Adrenal gland (tissue), 12 donors: Measurements from ENCODE around the gene EXOSC9. TPM values are rescaled to one million over a fixed set of nuclear protein-coding genes. Genes with fewer than 3 reads are reported as not detected.

Experiments used
- DNase-seq, 7 donors: peaks; one replicate each; pipeline ENCODE4 v3.0.0-alpha.2; 2019 to 2020
- H3K27ac ChIP-seq, 5 donors: fragments of 200-600 bp; sonication (generic) in 4 of 5; 1 replicate in 3 of 5; 2 replicates in 2 of 5; pipeline versions ENCODE4 v1.5.1 to v1.8.0; 2016 to 2020; ENCODE audit warnings: mild to moderate bottlenecking in 1 of 5
- H3K27me3 ChIP-seq: fragments of 200-600 bp; 2 replicates; pipeline ENCODE4 v1.8.0; 2021
- H3K36me3 ChIP-seq, 2 donors: fragments of 200-600 bp; replicated peaks in 1 of 2; 1 replicate in 1 of 2; 2 replicates in 1 of 2; pipeline versions ENCODE4 v1.5.1 to v1.8.0; 2018 to 2022
- H3K4me1 ChIP-seq, 2 donors: fragments of 200-600 bp; replicated peaks in 1 of 2; 1 replicate in 1 of 2; 2 replicates in 1 of 2; pipeline versions ENCODE4 v1.5.1 to v1.8.0; 2018 to 2021
- H3K4me3 ChIP-seq, 4 donors: fragments of 200-600 bp; sonication (generic) in 3 of 4; one replicate each; pipeline ENCODE4 v1.5.1; 2016 to 2018
- H3K9me3 ChIP-seq, 3 donors: fragments of 200-600 bp; sonication (generic) in 1 of 3; replicated peaks in 1 of 3; 1 replicate in 2 of 3; 2 replicates in 1 of 3; pipeline versions ENCODE4 v1.5.1 to v1.8.0; 2016 to 2021
- CTCF ChIP-seq, 6 experiments: fragments of 450-650 bp in 4 of 6; fragments of 200-600 bp in 2 of 6; sonication (generic) in 1 of 6; IDR thresholded peaks; 1 replicate in 5 of 6; 2 replicates in 1 of 6; pipeline versions ENCODE4 v1.5.1 to v1.8.0; 2016 to 2021; ENCODE audit warnings: antibody characterized with exemption in 6 of 6, mild to moderate bottlenecking in 2 of 6, moderate library complexity in 1 of 6
- POLR2A ChIP-seq, 2 donors: fragments of 450-650 bp; IDR thresholded peaks; one replicate each; pipeline ENCODE4 v1.6.1; 2017; ENCODE audit warnings: antibody characterized with exemption in 2 of 2, mild to moderate bottlenecking in 2 of 2, moderate library complexity in 1 of 2
- WGBS, 4 donors: extraction: QIAGEN DNeasy Blood & Tissue Kit in 2 of 4; methylation state at CpG; one replicate each; pipeline versions ENCODE4 v1.1.5 to v1.1.7; 2013 to 2017; 5-methylcytosine and 5-hydroxymethylcytosine counted together
- intact Hi-C, 2 donors: fragments of 100-400 bp; cut with DNase I; formaldehyde crosslinking; loops; one replicate each; pipeline versions ENCODE4 v1.14.1 to v1.15.0; 2022 to 2023
- polyA plus RNA-seq, 3 donors: library from polyadenylated mRNA; stranded (reverse); fragments of 200-250 nt in 2 of 3; fragments of 350-450 nt in 1 of 3; fragmentation: Illumina TruSeq in 1 of 3; extraction: RNeasy Lipid Tissue Mini Kit (QIAGEN cat#74804) in 1 of 3; gene quantifications; one replicate each; pipeline ENCODE4 v1.2.3, GENCODE V29; 2013 to 2014
- total RNA-seq, 9 donors: library from RNA; depleted of rRNA in 4 of 9; stranded (reverse); fragments of >200 nt in 4 of 9; fragments of 120-200 nt in 1 of 9; fragmentation: NEBNext Ultra II Directional in 1 of 9; extraction: Animal tissue kit (Norgen Biotek cat#: 25700) in 1 of 9; gene quantifications; one replicate each; pipeline versions ENCODE4 v1.1.0 to v1.2.4, GENCODE V29; 2013 to 2023
- donor health status: healthy with polysubstance abuse.
- donor health status: Bipolar disorder and iron deficiency.
- donor health status: DM: yes; HTN: yes; CAD: no.
- donor health status: DM: no; HTN: no; CAD: no.
- donor health status: DM: no; HTN: no; CAD: no.
- donor health status: DM: yes; HTN: yes; CAD: no.

EXOSC9 gene
- total and polyA plus RNA-seq, 12 donors, result 10.6 to 41.3 (median 22.1) TPM

GRCh38 chr4:121846662-121847061 lies 45.5 kb downstream of the EXOSC9 start:
- intact Hi-C loops, result no loop called here
- whole genome bisulfite sequencing, 4 donors, result 77 to 88% (median 87%) methylated on average over 6 of the region's 6 CpGs
- no peak overlapping the region for H3K27ac ChIP-seq
- H3K9me3 ChIP-seq, result no peaks in the 10 kb centered on the region
- DNase-seq, result no peak
- TF ChIP-seq POLR2A (IDR thresholded peaks at IDR 0.05) (no peak), CTCF (IDR thresholded peaks at IDR 0.05) (no peak)
- no peak overlapping the region for H3K4me3 ChIP-seq
- peaks cover 0 to 32% of the 10 kb centered on the region in 2 donors for H3K36me3 ChIP-seq
- H3K4me1 ChIP-seq, result no peaks in the 10 kb centered on the region
- H3K27me3 ChIP-seq, result no peaks in the 10 kb centered on the region

GRCh38 chr4:121851354-121851753 lies 50.2 kb downstream of the EXOSC9 start:
- TF ChIP-seq CTCF (IDR thresholded peaks at IDR 0.05), result no peak
- TF ChIP-seq POLR2A (IDR thresholded peaks at IDR 0.05), result no peak
- H3K27me3 ChIP-seq, result no peaks in the 10 kb centered on the region
- 84 to 100% (median 90%) methylated on average over 1 of the region's 1 CpG for WGBS, 4 donors
- H3K4me3 ChIP-seq, result no peak overlapping the region
- peaks cover 0 to 12% of the 10 kb centered on the region in 2 donors for H3K36me3 ChIP-seq
- no peak overlapping the region for H3K27ac ChIP-seq
- no peaks in the 10 kb centered on the region for H3K4me1 ChIP-seq
- no peak for DNase-seq
- intact Hi-C loops, result no loop called here
- no peaks in the 10 kb centered on the region for H3K9me3 ChIP-seq

GRCh38 chr4:121860121-121860520 lies 59.0 kb downstream of the EXOSC9 start:
- intact Hi-C loops, result no loop called here
- no peak for DNase-seq
- H3K4me1 ChIP-seq, result no peaks in the 10 kb centered on the region
- H3K27me3 ChIP-seq, result no peaks in the 10 kb centered on the region
- H3K27ac ChIP-seq, result no peak overlapping the region
- no peak for TF ChIP-seq POLR2A (IDR thresholded peaks at IDR 0.05)
- no peak for TF ChIP-seq CTCF (IDR thresholded peaks at IDR 0.05)
- peaks cover 0 to 18% of the 10 kb centered on the region in 2 donors for H3K36me3 ChIP-seq
- H3K9me3 ChIP-seq, result no peaks in the 10 kb centered on the region
- no peak overlapping the region for H3K4me3 ChIP-seq

DNA sequence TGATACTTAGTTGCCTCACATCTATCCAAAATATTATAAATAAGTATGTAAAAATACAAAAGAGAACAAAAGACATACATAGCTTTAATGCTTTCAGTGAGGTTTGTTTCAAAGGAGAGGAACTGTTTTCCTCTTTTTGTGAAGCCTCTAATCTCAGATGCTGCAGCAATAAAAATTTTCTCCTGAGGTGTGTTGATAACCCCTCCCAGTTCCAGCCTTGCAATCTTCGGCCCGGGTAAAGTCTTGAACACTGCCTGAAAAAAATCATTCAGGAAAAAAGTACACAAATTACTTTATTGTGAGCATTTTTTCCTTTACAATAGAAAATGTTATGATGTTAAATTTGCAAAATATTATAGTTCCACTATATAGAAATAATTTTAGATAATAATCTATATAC lies 60.3 kb downstream of the EXOSC9 start:
- WGBS, 4 donors, result 91 to 99% (median 96%) methylated on average over 2 of the region's 2 CpGs
- no peaks in the 10 kb centered on the region for H3K27me3 ChIP-seq
- no peak overlapping the region for H3K27ac ChIP-seq
- TF ChIP-seq POLR2A (IDR thresholded peaks at IDR 0.05) (no peak), CTCF (IDR thresholded peaks at IDR 0.05) (no peak)
- H3K4me1 ChIP-seq, result no peaks in the 10 kb centered on the region
- intact Hi-C loops, result no loop called here
- no peaks in the 10 kb centered on the region for H3K9me3 ChIP-seq
- H3K4me3 ChIP-seq, result no peak overlapping the region
- no peak for DNase-seq
- peaks cover 0 to 18% of the 10 kb centered on the region in 2 donors for H3K36me3 ChIP-seq
